D721Med (cell line): ENCODE data around the gene BRMS1.
A peak's percentile ranks its signal among the peaks of the same experiment; 100 is the strongest.

ENCODE experiments used
- DNase-seq: peaks from one replicate; pipeline ENCODE4 v3.0.0; 2011; ENCODE audit warnings: low spot score; ENCODE audit not compliant: insufficient read length
- FAIRE-seq: peaks from 2 replicates; lab custom pipeline; 2011; peaks lifted over from hg19 to GRCh38; lab: Jason Lieb, UNC
- CTCF ChIP-seq: IDR thresholded peaks from 2 replicates; pipeline ENCODE4 v1.5.1; 2012; ENCODE audit warnings: mild to moderate bottlenecking, control low read depth; ENCODE audit not compliant: insufficient read depth; ENCODE audit errors: missing control alignments

Gene BRMS1

GRCh38 chr11:66337103-66337899 is 7.6 kb downstream of the BRMS1 start:
- no peak for FAIRE-seq
- no peak for DNase-seq
- no peak for TF ChIP-seq CTCF

GRCh38 chr11:66336234-66337102 is 8.4 kb downstream of the BRMS1 start, which contains the start of gene RIN1:
Gene RIN1 (minus strand): TSS chr11:66336434. CDS start chr11:66336402, 32 bp downstream.
- FAIRE-seq (no peak), DNase-seq (no peak)
- TF ChIP-seq CTCF: peak; percentile 17

- FAIRE-seq (no peak), DNase-seq (no peak)
- TF ChIP-seq CTCF: no peak
Observed at GRCh38 chr11:66335531-66336233, 9.2 kb downstream of the BRMS1 start.

- no peak for TF ChIP-seq CTCF
- no peak for FAIRE-seq
- no peak for DNase-seq
Observed at GRCh38 chr11:66334605-66335442, 10.1 kb downstream of the BRMS1 start.

- FAIRE-seq: no peak
- no peak for DNase-seq
- no peak for TF ChIP-seq CTCF
Observed at GRCh38 chr11:66333896-66334604, 10.9 kb downstream of the BRMS1 start.
